GM12891 (cell line): ENCODE results near the gene DMAC2.
"Not testable (repeated sequence)": the region's sequence is repeated elsewhere in the genome, so short reads cannot be mapped to it uniquely, and the experiment has no call there.

Source experiments
- DNase-seq: peaks from one replicate; pipeline ENCODE4 v3.0.0; 2011; ENCODE audit warnings: low spot score; ENCODE audit not compliant: insufficient read length
- FAIRE-seq: peaks from 2 replicates; lab custom pipeline; 2011; peaks lifted over from hg19 to GRCh38; lab: Jason Lieb, UNC
- PAX5 ChIP-seq: IDR thresholded peaks from 2 replicates; pipeline ENCODE4 v1.6.1; 2011; ENCODE audit warnings: low read length, moderate library complexity, mild to moderate bottlenecking; ENCODE audit not compliant: insufficient read depth, severe bottlenecking
- POLR2A ChIP-seq: IDR thresholded peaks from 2 replicates; pipeline ENCODE4 v1.6.1; 2011; ENCODE audit warnings: low read depth, low read length, control low read depth
- POLR2AphosphoS5 ChIP-seq: IDR thresholded peaks from 2 replicates; pipeline ENCODE4 v1.6.1; 2011; ENCODE audit warnings: low read depth, low read length, control low read depth
- POU2F2 ChIP-seq: IDR thresholded peaks from 2 replicates; pipeline ENCODE4 v1.6.1; 2011; ENCODE audit warnings: low read depth, mild to moderate bottlenecking, control low read depth, low read length, moderate library complexity
- SPI1 ChIP-seq: IDR thresholded peaks from 2 replicates; pipeline ENCODE4 v1.6.1; 2011; ENCODE audit warnings: low read depth, low read length, control low read depth
- TAF1 ChIP-seq: IDR thresholded peaks from 2 replicates; pipeline ENCODE4 v1.6.1; 2011; ENCODE audit warnings: low read depth, low read length, control low read depth

DMAC2 gene

DNA sequence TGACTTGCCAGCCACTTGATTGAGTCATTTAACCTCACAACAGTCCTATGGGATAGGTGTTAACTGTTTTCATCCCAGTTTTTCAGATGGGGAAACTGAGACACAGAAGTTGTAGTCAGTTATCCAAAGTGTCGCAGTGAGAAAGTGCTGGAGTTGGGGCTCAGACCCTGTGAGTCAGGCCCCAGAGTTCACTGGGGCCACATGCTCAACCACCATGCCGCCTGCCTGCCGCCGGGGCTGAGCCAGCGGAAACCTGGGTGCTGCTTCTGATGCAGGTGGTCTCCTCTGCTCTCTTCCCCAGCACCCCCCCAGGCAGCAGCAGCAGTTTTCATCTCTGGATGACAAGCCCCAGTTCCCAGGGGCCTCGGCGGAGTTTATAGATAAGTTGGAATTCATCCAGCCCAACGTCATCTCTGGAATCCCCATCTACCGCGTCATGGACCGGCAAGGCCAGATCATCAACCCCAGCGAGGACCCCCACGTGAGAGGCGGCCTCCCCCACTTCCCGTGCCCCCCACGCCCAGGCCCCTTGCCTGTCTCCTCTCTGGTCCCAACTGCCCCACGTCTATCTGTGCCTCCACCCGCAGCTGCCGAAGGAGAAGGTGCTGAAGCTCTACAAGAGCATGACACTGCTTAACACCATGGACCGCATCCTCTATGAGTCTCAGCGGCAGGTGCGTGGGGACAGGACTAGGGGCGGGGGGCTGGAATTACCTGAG is 29.2 kb downstream of the DMAC2 start:
- TF ChIP-seq POLR2AphosphoS5, result no peak
- DNase-seq (no peak), FAIRE-seq (no peak)

DNA sequence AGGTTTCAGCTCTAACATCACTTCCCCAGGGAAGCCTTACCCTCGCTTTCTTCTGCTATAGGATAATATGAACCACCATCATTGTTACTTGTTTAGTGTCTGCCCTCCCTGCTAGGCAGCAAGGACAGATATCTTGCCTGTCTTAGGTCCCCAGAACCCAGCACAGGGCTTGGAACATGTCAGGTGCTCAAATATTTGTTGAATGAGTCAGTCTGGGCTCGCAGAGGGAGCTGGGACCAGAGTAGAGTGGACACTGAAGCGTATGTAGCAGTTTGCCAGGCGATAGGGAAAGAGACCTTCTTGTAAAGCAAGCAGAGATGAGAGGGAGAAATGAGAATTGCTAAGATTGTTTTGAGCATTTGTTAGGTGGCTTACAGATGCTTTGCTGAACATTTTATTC is 30.4 kb downstream of the DMAC2 start:
- FAIRE-seq (peak; percentile 50), DNase-seq (no peak)
- TF ChIP-seq POLR2AphosphoS5 (no peak), POLR2A (no peak), PAX5 (no peak), POU2F2 (no peak), TAF1 (no peak)

DNA sequence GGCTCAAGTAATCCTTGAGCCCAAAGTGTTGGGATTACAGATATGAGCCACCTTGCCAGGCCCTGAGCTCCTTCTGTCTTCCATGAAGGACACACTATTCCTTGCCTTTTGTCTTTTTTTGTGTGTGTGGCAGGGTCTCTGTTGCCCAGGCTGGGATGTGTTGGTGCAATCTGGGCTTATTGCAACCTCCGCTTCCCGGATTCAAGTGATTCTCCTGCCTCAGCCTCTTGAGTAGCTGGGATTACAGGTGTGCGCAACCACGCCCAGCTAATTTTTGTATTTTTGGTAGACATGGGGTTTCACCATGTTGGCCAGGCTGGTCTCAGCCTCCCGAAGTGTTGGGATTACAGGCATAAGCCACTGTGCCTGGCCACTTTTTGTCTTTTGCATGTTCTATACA is 30.9 kb downstream of the DMAC2 start:
- FAIRE-seq, DNase-seq: not testable (repeated sequence)

DNA sequence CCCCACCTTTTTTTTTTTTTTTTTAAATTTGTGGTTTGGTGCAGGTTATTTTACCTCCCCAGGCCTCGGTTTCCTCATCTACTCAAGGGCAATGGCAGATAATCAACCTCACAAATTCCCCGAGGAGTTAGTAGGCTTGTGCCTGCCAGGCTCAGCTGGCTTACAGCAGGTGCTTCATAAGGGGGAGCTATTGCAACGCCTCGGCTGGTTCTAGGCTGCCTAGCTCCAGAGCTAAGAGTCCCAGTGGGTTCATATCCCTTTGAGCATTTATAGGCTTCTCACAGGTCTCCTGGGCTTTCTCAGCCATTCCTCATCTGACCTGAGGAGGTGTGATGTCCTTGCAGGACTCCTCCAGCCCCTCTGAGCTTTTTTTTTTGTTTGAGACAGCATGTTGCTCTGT is 31.5 kb downstream of the DMAC2 start:
- TF ChIP-seq POU2F2 (no peak), POLR2AphosphoS5 (no peak), PAX5 (no peak), TAF1 (no peak), SPI1 (no peak), POLR2A (no peak)
- DNase-seq (no peak), FAIRE-seq (no peak)

DNA sequence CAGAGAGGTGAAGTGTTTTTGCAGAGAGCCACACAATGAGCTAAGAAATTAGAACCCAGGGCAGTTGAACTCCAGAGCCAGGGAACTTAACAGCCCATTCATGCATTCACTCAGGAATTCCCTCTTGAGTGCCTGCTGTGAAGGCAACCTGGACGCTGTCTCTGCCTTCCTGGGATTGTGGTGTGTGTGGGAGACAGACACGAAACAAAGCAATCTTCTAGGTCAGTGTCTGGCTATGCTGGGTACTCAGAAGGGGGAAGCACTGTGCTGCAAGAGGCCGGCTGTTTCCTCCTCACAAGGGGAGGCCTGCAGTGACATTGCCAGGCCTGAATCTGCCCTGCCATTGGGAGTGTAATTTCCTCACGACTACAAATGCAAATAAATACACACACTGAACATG is 32.4 kb downstream of the DMAC2 start:
- FAIRE-seq, result peak; percentile 72
- TF ChIP-seq SPI1 (no peak), POLR2AphosphoS5 (no peak; the same call in 1 of the 2 replicates), PAX5 (no peak), POLR2A (no peak), TAF1 (no peak), POU2F2 (no peak)
- no peak for DNase-seq

DNA sequence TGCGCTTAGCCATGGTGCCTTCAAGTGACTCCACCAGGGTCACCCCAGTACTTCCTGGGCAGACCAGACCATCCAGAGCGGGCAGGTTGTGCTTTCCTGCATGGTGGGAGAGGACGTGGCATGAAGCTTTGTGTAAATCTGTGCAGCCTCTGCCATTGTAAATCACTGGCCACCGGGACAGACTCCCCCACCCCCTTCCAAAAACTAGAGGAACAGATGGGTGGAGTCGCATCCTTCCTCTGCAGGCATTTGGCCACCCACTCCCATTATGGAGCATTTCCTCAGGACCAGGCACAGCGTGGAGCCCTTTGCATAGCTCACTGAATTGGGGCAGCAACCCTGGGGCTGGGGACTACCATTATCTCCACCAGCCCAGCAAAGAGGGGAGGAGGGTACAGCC is 33.9 kb downstream of the DMAC2 start:
- no peak for FAIRE-seq
- TF ChIP-seq TAF1 (no peak), SPI1 (no peak), POLR2A (no peak), POU2F2 (no peak), PAX5 (no peak), POLR2AphosphoS5 (no peak)
- DNase-seq, result no peak

DNA sequence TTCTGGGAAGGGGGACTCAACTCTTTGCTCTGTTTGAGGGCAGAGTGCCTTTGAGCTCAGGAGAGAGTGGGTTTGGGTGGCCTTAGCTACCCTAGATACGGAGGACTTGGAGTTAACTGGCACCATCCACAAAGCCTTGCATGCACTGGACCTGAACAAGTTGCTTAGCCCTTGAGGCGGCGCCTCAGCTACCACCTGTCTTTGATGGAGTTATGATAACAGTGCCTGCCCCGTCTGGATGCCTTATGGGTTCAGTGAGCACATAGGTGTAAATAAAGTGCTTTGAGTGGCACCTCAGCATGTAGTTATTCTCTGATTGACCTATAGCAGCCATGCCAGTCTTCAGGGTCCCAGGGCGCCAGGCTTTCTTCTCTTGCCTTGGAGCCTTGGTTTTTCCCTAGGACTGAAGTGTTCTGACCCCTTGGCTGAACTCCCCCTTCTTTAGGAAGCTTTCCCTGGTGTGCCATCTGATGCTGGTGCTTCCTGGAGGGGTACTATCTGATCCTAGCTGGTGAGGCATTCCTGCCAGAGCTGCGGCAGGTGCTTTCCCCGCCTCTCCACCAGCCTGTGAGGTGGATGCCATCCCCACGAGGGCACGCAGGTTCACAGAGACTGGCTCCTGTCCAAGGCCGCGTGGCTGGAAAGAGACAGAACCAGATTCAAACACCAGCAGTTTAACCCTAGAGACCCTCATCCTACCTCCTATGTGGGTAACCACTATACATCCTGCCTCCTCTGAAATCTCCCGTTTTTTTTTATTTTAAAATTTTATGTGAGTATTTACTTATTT is 36.3 kb downstream of the DMAC2 start:
- FAIRE-seq (no peak), DNase-seq (no peak)
- no peak for TF ChIP-seq SPI1
- no peak for TF ChIP-seq POLR2A
- TF ChIP-seq POU2F2, result no peak
- TF ChIP-seq POLR2AphosphoS5, result no peak
- no peak for TF ChIP-seq TAF1
- no peak for TF ChIP-seq PAX5

DNA sequence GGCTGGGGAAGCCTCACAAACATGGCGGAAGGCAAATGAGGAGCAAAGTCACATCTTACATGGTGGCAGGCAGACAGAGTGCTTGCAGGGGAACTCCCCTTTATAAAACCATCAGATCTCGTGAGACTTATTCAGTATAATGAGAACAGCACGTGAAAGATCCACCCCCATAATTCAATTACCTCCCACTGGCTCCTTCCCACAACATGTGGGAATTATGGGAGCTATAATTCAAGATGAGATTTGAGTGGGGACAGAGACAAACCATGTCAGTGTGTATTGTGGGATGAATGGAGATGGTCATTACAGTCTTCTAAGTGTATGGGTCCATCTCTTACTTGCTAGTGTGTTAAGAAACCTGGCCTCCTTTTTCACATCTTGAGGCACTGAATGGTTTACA is 37.7 kb downstream of the DMAC2 start:
- TF ChIP-seq POLR2A (no peak), TAF1 (no peak), POLR2AphosphoS5 (no peak), POU2F2 (no peak), SPI1 (no peak), PAX5 (no peak)
- FAIRE-seq (no peak), DNase-seq (no peak)

DNA sequence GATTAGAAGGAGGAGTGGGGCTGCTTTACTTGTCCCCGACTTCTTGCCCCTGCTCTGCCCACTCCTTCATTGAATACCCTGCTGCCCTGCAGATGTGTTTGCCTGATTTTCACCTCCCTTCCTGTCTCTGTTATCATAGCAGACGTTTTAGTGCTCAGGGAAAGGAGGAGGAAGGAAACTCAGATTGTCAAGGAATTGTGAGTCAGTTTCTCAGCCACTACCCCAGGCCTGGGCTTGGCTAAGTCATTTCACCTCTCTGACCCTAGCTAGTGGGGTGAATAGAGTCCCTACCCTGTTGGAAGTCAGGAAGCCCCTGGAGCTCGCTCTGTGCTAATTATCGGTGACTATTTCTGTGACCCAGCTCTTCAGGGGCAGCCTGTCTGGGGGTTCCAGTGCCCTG is 38.2 kb downstream of the DMAC2 start:
- no peak for FAIRE-seq
- DNase-seq, result no peak
- TF ChIP-seq POU2F2 (no peak), POLR2A (no peak), POLR2AphosphoS5 (no peak), PAX5 (no peak), TAF1 (no peak), SPI1 (no peak)

DNA sequence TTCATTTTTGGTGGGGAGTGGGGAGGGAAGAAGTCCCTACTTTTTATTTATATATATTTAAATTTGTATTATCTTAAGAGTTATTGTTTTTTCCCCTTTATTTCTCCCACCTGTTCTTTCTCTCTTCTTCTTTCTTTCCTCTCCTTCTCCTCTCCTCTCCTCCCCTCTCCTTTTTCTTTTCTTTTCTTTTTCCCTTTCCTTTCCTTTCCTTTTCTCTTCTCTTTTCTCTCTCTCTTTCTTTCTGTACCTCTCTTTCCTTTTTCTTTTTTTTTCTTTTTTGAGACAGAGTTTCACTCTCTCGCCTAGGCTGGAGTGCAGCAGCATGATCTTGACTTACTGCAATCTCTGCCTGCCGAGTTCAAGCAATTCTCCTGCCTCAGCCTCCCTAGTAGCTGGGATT is 40.2 kb downstream of the DMAC2 start:
- no peak for TF ChIP-seq POLR2A
- no peak for TF ChIP-seq POLR2AphosphoS5
- no peak for TF ChIP-seq TAF1
- no peak for TF ChIP-seq PAX5
- TF ChIP-seq SPI1, result no peak
- no peak for TF ChIP-seq POU2F2
- no peak for DNase-seq
- FAIRE-seq, result no peak
